HCT116 (cell line): Measurements from ENCODE around the gene FAM171A2. TPM values are rescaled to one million over a fixed set of nuclear protein-coding genes. Genes with fewer than 3 reads are reported as not detected.

ENCODE experiments used
- ATAC-seq: fragments of 200-7000 bp; cut with Tn5 transposase; 2 replicates; pipeline ENCODE4 v1.9.1; 2020; ENCODE audit warnings: mild to moderate bottlenecking, moderate library complexity
- BruUV-seq: library from RNA; stranded (reverse); fragments of 400-500 nt; replicated peaks from 2 replicates; lab custom pipeline; 2021; lab: Mats Ljungman, UMichigan
- CTCF ChIA-PET: fragments of 300-600 bp; sonication (Branson Sonifier 250); formaldehyde crosslinking; loops from one replicate; lab custom pipeline; 2021; ENCODE audit warnings: antibody characterized with exemption; lab: Charles Lee
- POLR2A ChIA-PET: fragments of 300-600, 350-600 bp; sonication (Branson Sonifier 250); formaldehyde crosslinking; loops from one replicate; lab custom pipeline; 2021; ENCODE audit warnings: antibody characterized with exemption; lab: Charles Lee
- RAD21 ChIA-PET, 2 experiments: fragments of 300-600 bp; sonication (Branson Sonifier 250); formaldehyde crosslinking; loops; one replicate each; lab custom pipeline; 2023; ENCODE audit warnings: low total read pairs in 2 of 2; ENCODE audit not compliant: uncharacterized antibody in 2 of 2, unreplicated experiment in 2 of 2, low non-redundant PET in 1 of 2; lab: Charles Lee
- DNase-seq: peaks from one replicate; pipeline ENCODE4 v3.0.0-alpha.2; 2010; ENCODE audit warnings: low read depth, low spot score
- H2AFZ ChIP-seq: fragments of 200-600 bp; shearing (Covaris generic), sonication (generic); 2 replicates; pipeline ENCODE4 v1.6.1; 2017; ENCODE audit warnings: low read depth, mixed run types, mixed read lengths, antibody characterized with exemption, low read length; ENCODE audit not compliant: poor library complexity, severe bottlenecking
- H3K27ac ChIP-seq: 2 replicates; pipeline ENCODE4 v1.5.1; 2012; ENCODE audit warnings: low read depth, low read length
- H3K27me3 ChIP-seq: fragments of 200-600 bp; sonication (generic); 2 replicates; pipeline ENCODE4 v1.6.1; 2016; ENCODE audit warnings: mixed run types, low read length, mixed read lengths; ENCODE audit not compliant: insufficient read depth
- H3K36me3 ChIP-seq, 2 experiments: fragments of 200-500 bp in 1 of 2; fragments of 200-600 bp in 1 of 2; sonication (Bioruptor generic) in 1 of 2; sonication (generic) in 1 of 2; 2 replicates each; pipeline versions ENCODE4 v1.5.1 to v1.6.1; 2014 to 2016; ENCODE audit warnings: low read length in 2 of 2, inconsistent platforms in 1 of 2, mixed read lengths in 1 of 2, mixed run types in 1 of 2; ENCODE audit not compliant: insufficient read depth in 2 of 2, control insufficient read depth in 1 of 2
- H3K4me1 ChIP-seq, 2 experiments: fragments of 200-600 bp in 1 of 2; sonication (generic) in 1 of 2; 2 replicates each; pipeline versions ENCODE4 v1.5.1 to v1.6.1; 2012 to 2017; ENCODE audit warnings: low read length in 2 of 2, inconsistent platforms in 1 of 2, mild to moderate bottlenecking in 1 of 2, mixed read lengths in 1 of 2, mixed run types in 1 of 2, moderate library complexity in 1 of 2; ENCODE audit not compliant: insufficient read depth in 2 of 2, control insufficient read depth in 1 of 2
- H3K4me2 ChIP-seq: fragments of 200-600 bp; sonication (generic); 2 replicates; pipeline ENCODE4 v1.6.1; 2017; ENCODE audit warnings: mixed run types, low read length, mixed read lengths
- H3K4me3 ChIP-seq, 2 experiments: fragments of 200-600 bp in 1 of 2; sonication (generic) in 1 of 2; replicated peaks in 1 of 2; 2 replicates each; pipeline ENCODE4 v1.5.1; 2011 to 2016; ENCODE audit warnings: low read length in 2 of 2, control low read depth in 1 of 2, low read depth in 1 of 2, mild to moderate bottlenecking in 1 of 2, mixed read lengths in 1 of 2, mixed run types in 1 of 2
- H3K79me2 ChIP-seq: fragments of 200-600 bp; sonication (generic); 2 replicates; pipeline ENCODE4 v1.6.1; 2017; ENCODE audit warnings: mild to moderate bottlenecking, mixed run types, low read length, moderate library complexity, mixed read lengths; ENCODE audit not compliant: insufficient read depth
- H3K9ac ChIP-seq: fragments of 200-600 bp; sonication (generic); 2 replicates; pipeline ENCODE4 v1.6.1; 2016; ENCODE audit warnings: low read length, mixed read lengths
- H3K9me2 ChIP-seq: fragments of 200-600 bp; sonication (generic), shearing (Covaris generic); 2 replicates; pipeline ENCODE4 v1.6.1; 2017; ENCODE audit warnings: mixed run types, mild to moderate bottlenecking, moderate library complexity; ENCODE audit not compliant: insufficient read depth
- H3K9me3 ChIP-seq, 2 experiments: fragments of 200-500 bp in 1 of 2; fragments of 200-600 bp in 1 of 2; sonication (Bioruptor generic) in 1 of 2; sonication (generic) in 1 of 2; 2 replicates each; pipeline ENCODE4 v1.6.1; 2014 to 2017; ENCODE audit warnings: low read length in 2 of 2, mixed read lengths in 2 of 2, inconsistent platforms in 1 of 2, low read depth in 1 of 2, mild to moderate bottlenecking in 1 of 2, mixed run types in 1 of 2, moderate library complexity in 1 of 2; ENCODE audit not compliant: control insufficient read depth in 1 of 2, insufficient read depth in 1 of 2
- H4K20me1 ChIP-seq: fragments of 200-600 bp; sonication (generic), shearing (Covaris generic); 2 replicates; pipeline ENCODE4 v1.6.1; 2017; ENCODE audit warnings: mixed run types, mild to moderate bottlenecking, moderate library complexity; ENCODE audit not compliant: insufficient read depth
- CBX3 ChIP-seq: IDR thresholded peaks from 2 replicates; pipeline ENCODE4 v1.6.1; 2012; ENCODE audit warnings: low read depth
- CEBPB ChIP-seq: IDR thresholded peaks from 2 replicates; pipeline ENCODE4 v1.6.1; 2012; ENCODE audit warnings: low read depth
- ELF1 ChIP-seq: IDR thresholded peaks from 2 replicates; pipeline ENCODE4 v1.6.1; 2012; ENCODE audit warnings: low read depth, borderline replicate concordance
- EZH2phosphoT487 ChIP-seq: fragments of 200-600 bp; IDR thresholded peaks from 2 replicates; pipeline ENCODE4 v1.6.1; 2018; ENCODE audit warnings: antibody characterized with exemption, borderline replicate concordance
- SIN3A ChIP-seq: IDR thresholded peaks from 2 replicates; pipeline ENCODE4 v1.6.1; 2012; ENCODE audit warnings: low read depth
- SP1 ChIP-seq: IDR thresholded peaks from 2 replicates; pipeline ENCODE4 v1.6.1; 2012; ENCODE audit warnings: low read depth
- YY1 ChIP-seq: IDR thresholded peaks from 2 replicates; pipeline ENCODE4 v1.6.1; 2011; ENCODE audit warnings: low read length, low read depth, moderate library complexity, mild to moderate bottlenecking; ENCODE audit not compliant: insufficient replicate concordance; ENCODE audit errors: extremely low read depth
- intact Hi-C: fragments of 100-400 bp; cut with micrococcal nuclease; formaldehyde crosslinking; loops from 2 replicates; pipeline ENCODE4 v1.10.0; 2022
- total RNA-seq: library from RNA; stranded (reverse); gene quantifications from one replicate; pipeline ENCODE4 v1.2.1, GENCODE V29; 2021; ENCODE audit not compliant: unreplicated experiment
- TF ChIP-seq, protein P1 (sequence below): IDR thresholded peaks from 2 replicates; pipeline ENCODE4 v1.6.1; 2011; ENCODE audit warnings: mild to moderate bottlenecking, low read length, moderate library complexity; ENCODE audit not compliant: insufficient replicate concordance; ENCODE audit errors: extremely low read depth
- TF ChIP-seq, protein P2 (sequence below): IDR thresholded peaks from 2 replicates; pipeline ENCODE4 v1.6.1; 2012
- TF ChIP-seq, protein P3 (sequence below), 3 experiments: fragments of 200-600 bp in 1 of 3; sonication (generic) in 1 of 3; IDR thresholded peaks in 2 of 3; conservative IDR thresholded peaks in 1 of 3; 2 replicates each; pipeline ENCODE4 v1.5.1; 2012 to 2017; ENCODE audit warnings: low read depth in 2 of 3, low read length in 2 of 3, antibody characterized with exemption in 1 of 3, borderline replicate concordance in 1 of 3, control low read depth in 1 of 3, mild to moderate bottlenecking in 1 of 3, mixed read lengths in 1 of 3, mixed run types in 1 of 3, moderate library complexity in 1 of 3; ENCODE audit not compliant: insufficient read depth in 1 of 3

The FAM171A2 gene
- total RNA-seq, 1 experiment from 2014 or later, result 18.0 TPM

DNA sequence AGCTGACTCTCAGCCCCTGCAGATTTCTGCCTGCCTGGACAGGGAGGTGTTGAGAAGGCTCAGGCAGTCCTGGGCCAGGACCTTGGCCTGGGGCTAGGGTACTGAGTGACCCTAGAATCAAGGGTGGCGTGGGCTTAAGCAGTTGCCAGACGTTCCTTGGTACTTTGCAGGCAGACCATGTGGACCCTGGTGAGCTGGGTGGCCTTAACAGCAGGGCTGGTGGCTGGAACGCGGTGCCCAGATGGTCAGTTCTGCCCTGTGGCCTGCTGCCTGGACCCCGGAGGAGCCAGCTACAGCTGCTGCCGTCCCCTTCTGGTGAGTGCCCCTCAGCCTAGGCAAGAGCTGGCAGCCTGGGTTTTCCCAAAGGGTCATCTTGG is 14.7 kb downstream of the FAM171A2 start:
- ChIA-PET CTCF (interaction anchor here (1.6 to 2.3 kb wide), 2 partner anchors 139 to 145 kb away, joined by 4 to 13 read pairs; no protein-coding TSS in a partner anchor), RAD21 (no interaction called here), POLR2A (no interaction called here)
- ATAC-seq, result no peak
- TF ChIP-seq, protein P1, sequence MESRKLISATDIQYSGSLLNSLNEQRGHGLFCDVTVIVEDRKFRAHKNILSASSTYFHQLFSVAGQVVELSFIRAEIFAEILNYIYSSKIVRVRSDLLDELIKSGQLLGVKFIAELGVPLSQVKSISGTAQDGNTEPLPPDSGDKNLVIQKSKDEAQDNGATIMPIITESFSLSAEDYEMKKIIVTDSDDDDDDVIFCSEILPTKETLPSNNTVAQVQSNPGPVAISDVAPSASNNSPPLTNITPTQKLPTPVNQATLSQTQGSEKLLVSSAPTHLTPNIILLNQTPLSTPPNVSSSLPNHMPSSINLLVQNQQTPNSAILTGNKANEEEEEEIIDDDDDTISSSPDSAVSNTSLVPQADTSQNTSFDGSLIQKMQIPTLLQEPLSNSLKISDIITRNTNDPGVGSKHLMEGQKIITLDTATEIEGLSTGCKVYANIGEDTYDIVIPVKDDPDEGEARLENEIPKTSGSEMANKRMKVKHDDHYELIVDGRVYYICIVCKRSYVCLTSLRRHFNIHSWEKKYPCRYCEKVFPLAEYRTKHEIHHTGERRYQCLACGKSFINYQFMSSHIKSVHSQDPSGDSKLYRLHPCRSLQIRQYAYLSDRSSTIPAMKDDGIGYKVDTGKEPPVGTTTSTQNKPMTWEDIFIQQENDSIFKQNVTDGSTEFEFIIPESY, result no peak
- TF ChIP-seq, protein P2, sequence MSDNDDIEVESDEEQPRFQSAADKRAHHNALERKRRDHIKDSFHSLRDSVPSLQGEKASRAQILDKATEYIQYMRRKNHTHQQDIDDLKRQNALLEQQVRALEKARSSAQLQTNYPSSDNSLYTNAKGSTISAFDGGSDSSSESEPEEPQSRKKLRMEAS, result no peak
- no peak overlapping the region for H3K27ac ChIP-seq
- H3K79me2 ChIP-seq, result no peaks in the 10 kb centered on the region
- no peaks in the 10 kb centered on the region for H3K27me3 ChIP-seq
- intact Hi-C loops, result no loop called here
- H3K9me2 ChIP-seq, result no peaks in the 10 kb centered on the region
- H3K9me3 ChIP-seq, result no peaks in the 10 kb centered on the region
- peaks cover 4 to 18% of the 10 kb centered on the region in 2 experiments; a peak in 3 of 4 replicates for H3K4me1 ChIP-seq
- H3K9ac ChIP-seq, result no peak overlapping the region
- no peaks in the 10 kb centered on the region for H4K20me1 ChIP-seq
- no TSS peak for BruUV-seq
- no peak overlapping the region for H3K4me2 ChIP-seq
- H3K36me3 ChIP-seq, result peaks cover 0 to 4% of the 10 kb centered on the region in 2 experiments; a peak in 1 of 4 replicates
- H2AFZ ChIP-seq, result no peak overlapping the region
- no peak overlapping the region for H3K4me3 ChIP-seq
- no peak for DNase-seq

DNA sequence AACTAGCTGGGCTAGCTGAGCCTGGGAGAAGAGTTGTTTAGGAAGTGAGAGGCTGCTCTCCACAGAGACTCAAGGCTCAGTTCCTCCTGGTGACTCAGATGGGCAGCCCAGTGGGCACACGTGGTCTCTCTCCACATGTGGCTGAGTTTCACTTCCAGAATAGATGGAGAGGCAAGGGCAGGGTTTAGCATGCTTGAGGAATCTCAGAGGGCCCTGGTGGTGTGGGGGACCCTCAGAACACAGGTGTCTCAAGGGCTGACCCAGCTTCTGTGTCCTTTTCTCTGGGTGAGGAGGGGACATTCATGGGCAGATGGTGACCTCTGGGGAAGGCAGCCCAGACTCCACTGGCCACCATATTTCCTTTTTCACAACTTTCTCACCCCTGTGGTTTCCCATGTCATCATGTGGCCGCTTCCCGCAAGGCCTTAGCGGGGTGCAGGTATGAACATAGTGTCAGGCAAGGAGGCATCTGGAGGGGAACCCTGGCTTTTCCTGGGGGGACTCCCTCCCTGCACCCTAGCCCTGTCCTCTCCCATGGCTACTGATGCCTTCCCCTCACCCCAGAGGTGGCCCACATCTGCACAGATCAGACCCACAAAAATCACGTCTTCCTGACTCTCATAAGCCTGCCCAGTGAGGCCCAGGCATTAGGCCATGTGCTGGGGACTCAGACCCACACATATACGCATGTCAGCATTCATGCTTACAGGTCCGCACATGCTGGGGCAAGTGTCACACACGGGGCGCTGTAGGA is 15.2 kb downstream of the FAM171A2 start:
- no peaks in the 10 kb centered on the region for H3K79me2 ChIP-seq
- no TSS peak for BruUV-seq
- no peak overlapping the region for H2AFZ ChIP-seq
- H4K20me1 ChIP-seq, result no peaks in the 10 kb centered on the region
- ATAC-seq (no peak), DNase-seq (no peak)
- ChIA-PET POLR2A (no interaction called here), CTCF (interaction anchor here (1.3 to 2.3 kb wide), 2 partner anchors 15 to 139 kb away, joined by 4 to 13 read pairs; partner anchors contain the start of gene FAM171A2), RAD21 (no interaction called here)
- H3K9me2 ChIP-seq, result no peaks in the 10 kb centered on the region
- no peak overlapping the region for H3K27ac ChIP-seq
- peaks cover 4 to 18% of the 10 kb centered on the region in 2 experiments; a peak in 3 of 4 replicates for H3K4me1 ChIP-seq
- no peak overlapping the region for H3K9ac ChIP-seq
- no peaks in the 10 kb centered on the region for H3K27me3 ChIP-seq
- no peak overlapping the region for H3K4me2 ChIP-seq
- H3K4me3 ChIP-seq, result no peak overlapping the region
- intact Hi-C loops, result no loop called here
- H3K9me3 ChIP-seq, result no peaks in the 10 kb centered on the region
- TF ChIP-seq, protein P1, result no peak
- TF ChIP-seq, protein P3, sequence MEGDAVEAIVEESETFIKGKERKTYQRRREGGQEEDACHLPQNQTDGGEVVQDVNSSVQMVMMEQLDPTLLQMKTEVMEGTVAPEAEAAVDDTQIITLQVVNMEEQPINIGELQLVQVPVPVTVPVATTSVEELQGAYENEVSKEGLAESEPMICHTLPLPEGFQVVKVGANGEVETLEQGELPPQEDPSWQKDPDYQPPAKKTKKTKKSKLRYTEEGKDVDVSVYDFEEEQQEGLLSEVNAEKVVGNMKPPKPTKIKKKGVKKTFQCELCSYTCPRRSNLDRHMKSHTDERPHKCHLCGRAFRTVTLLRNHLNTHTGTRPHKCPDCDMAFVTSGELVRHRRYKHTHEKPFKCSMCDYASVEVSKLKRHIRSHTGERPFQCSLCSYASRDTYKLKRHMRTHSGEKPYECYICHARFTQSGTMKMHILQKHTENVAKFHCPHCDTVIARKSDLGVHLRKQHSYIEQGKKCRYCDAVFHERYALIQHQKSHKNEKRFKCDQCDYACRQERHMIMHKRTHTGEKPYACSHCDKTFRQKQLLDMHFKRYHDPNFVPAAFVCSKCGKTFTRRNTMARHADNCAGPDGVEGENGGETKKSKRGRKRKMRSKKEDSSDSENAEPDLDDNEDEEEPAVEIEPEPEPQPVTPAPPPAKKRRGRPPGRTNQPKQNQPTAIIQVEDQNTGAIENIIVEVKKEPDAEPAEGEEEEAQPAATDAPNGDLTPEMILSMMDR (IDR thresholded peaks at IDR 0.05 in 2 of 3, conservative IDR thresholded peaks at IDR 0.05 in 1 of 3; ENCODE audit: borderline replicate concordance in 1 of 3, insufficient read depth in 1 of 3, low read depth in 2 of 3, low read length in 2 of 3), result no peak
- no peak for TF ChIP-seq CBX3
- no peak for TF ChIP-seq SIN3A
- no peak for TF ChIP-seq ELF1
- TF ChIP-seq YY1, result no peak
- no peak for TF ChIP-seq CEBPB
- TF ChIP-seq EZH2phosphoT487, result no peak
- TF ChIP-seq SP1, result no peak
- peaks cover 0 to 4% of the 10 kb centered on the region in 2 experiments; a peak in 1 of 4 replicates for H3K36me3 ChIP-seq
